ENCODE data around the gene ERH.

Gene ERH

DNA sequence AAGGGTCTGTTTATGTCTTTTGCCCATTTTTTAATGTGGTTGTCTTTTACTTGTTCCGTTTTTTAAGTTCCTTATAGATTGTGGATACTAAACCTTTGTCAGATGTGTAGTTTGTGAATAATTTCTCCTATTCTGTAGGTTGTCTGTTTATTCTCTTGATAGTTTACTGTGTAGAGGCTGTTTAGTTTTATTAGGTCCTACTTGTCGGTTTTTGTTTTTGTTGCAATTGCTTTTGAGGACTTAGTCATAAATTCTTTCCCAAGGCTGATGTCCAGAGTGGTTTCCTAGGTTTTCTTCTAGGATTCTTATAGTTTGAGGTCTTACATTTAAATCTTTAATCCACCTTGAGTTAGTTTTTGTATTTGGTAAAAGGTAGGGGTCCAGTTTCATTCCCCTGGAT lies 34.3 kb upstream of the ERH start:
- TF ChIP-seq POLR2AphosphoS5 (IDR thresholded peaks at IDR 0.05; ENCODE audit: low read depth, low read length) (no peak), FOXP2 (optimal IDR thresholded peaks at IDR 0.05; ENCODE audit: borderline replicate concordance, extremely low read depth, extremely low read length, insufficient read depth) (no peak), SIN3A (IDR thresholded peaks at IDR 0.05; ENCODE audit: borderline replicate concordance, insufficient read depth, low read length) (no peak), TAF1 (IDR thresholded peaks at IDR 0.05; ENCODE audit: borderline replicate concordance, insufficient read depth, low read length) (no peak)
- TF ChIP-seq, protein P1, sequence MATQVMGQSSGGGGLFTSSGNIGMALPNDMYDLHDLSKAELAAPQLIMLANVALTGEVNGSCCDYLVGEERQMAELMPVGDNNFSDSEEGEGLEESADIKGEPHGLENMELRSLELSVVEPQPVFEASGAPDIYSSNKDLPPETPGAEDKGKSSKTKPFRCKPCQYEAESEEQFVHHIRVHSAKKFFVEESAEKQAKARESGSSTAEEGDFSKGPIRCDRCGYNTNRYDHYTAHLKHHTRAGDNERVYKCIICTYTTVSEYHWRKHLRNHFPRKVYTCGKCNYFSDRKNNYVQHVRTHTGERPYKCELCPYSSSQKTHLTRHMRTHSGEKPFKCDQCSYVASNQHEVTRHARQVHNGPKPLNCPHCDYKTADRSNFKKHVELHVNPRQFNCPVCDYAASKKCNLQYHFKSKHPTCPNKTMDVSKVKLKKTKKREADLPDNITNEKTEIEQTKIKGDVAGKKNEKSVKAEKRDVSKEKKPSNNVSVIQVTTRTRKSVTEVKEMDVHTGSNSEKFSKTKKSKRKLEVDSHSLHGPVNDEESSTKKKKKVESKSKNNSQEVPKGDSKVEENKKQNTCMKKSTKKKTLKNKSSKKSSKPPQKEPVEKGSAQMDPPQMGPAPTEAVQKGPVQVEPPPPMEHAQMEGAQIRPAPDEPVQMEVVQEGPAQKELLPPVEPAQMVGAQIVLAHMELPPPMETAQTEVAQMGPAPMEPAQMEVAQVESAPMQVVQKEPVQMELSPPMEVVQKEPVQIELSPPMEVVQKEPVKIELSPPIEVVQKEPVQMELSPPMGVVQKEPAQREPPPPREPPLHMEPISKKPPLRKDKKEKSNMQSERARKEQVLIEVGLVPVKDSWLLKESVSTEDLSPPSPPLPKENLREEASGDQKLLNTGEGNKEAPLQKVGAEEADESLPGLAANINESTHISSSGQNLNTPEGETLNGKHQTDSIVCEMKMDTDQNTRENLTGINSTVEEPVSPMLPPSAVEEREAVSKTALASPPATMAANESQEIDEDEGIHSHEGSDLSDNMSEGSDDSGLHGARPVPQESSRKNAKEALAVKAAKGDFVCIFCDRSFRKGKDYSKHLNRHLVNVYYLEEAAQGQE (IDR thresholded peaks at IDR 0.05; ENCODE audit: insufficient read depth in 1 of 2, low read depth in 2 of 2, low read length in 2 of 2): no peak

DNA sequence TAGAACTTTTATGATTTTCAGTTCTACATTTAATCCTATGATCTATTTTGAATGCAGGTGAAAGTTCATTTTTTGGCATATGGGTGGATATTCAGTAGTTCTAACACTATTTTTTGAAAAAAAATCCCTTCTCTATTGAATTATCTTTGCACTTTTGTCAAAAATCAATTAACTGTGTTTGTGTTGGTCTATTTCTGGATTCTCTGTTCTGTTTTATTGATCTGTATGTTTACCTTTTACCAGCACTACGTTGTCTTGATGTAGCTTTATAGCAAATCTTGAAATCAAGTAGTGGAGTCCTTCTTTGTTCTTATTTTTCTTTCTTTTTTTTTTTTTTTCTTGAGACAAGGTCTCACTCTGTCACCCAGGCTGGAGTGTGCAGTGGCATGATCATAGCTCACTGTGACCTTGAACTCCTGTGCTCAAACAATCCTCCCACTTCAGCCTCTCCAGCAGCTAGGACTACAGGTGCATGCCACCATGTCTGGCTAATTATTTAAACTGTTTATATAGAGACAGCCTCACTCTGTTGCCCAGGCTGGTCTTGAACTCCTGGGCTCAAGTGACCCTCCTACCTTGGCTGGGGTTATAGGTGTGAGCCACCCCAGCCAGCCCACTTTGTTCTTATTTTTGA lies 32.3 kb upstream of the ERH start:
- no peak for TF ChIP-seq FOXP2 (optimal IDR thresholded peaks at IDR 0.05; ENCODE audit: borderline replicate concordance, extremely low read depth, extremely low read length, insufficient read depth)

DNA sequence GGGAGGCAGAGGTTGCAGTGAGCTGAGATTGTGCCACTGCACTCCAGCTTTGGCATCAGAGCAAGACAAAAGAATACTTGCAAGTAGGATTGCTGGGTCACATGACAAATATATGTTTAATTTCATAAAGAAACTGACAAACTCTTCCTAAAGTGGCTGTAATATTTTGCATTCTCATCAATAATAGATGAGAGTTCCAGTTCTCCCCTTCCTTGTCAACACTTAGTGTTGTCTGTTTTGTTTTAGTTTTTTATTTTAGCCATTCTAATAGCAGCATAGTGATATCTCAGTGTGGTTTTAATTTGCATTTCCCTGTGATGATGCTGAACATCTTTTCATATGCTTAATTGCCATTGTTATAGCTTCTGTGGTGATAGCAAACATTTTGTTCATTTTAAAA lies 31.5 kb upstream of the ERH start:
- TF ChIP-seq SIN3A (IDR thresholded peaks at IDR 0.05; ENCODE audit: borderline replicate concordance, insufficient read depth, low read length): no peak
- TF ChIP-seq TAF1 (IDR thresholded peaks at IDR 0.05; ENCODE audit: borderline replicate concordance, insufficient read depth, low read length): no peak
- TF ChIP-seq, protein P1 (IDR thresholded peaks at IDR 0.05; ENCODE audit: insufficient read depth in 1 of 2, low read depth in 2 of 2, low read length in 2 of 2): no peak
- no peak for TF ChIP-seq POLR2AphosphoS5 (IDR thresholded peaks at IDR 0.05; ENCODE audit: low read depth, low read length)
- no peak for TF ChIP-seq FOXP2 (optimal IDR thresholded peaks at IDR 0.05; ENCODE audit: borderline replicate concordance, extremely low read depth, extremely low read length, insufficient read depth)

DNA sequence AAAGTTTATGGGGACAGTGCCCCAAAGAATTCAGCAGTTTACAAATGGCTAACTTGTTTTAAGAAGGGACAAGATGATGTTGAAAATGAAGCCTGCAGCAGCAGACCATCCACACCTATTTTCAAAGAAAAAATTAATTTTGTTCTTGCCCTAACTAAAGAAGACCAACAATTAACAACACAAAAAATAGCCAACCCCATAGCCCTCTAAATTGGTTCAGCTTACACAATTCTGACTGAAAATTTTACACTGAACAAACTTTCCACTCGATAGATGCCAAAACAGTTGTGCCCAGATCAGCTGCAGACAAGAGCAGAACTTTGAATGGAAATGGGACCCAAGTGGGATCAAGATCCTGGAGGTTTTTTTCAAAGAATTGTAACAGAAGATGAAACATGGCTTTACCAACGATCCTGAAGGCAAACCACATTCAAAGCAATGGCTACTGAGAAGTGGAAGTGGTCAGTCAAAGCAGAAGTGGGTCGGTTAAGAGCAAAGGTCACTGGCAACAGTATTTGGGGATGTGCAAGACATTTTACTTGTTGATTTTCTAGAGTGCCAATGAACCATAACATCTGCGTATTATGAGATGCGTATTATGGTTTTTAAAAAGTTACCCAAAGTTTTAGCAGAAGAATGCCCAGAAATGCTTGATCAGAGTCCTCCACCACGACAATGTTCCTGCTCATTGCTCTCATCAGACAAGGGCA lies 30.3 kb upstream of the ERH start:
- TF ChIP-seq SIN3A (IDR thresholded peaks at IDR 0.05; ENCODE audit: borderline replicate concordance, insufficient read depth, low read length) (no peak), POLR2AphosphoS5 (IDR thresholded peaks at IDR 0.05; ENCODE audit: low read depth, low read length) (no peak), TAF1 (IDR thresholded peaks at IDR 0.05; ENCODE audit: borderline replicate concordance, insufficient read depth, low read length) (no peak), FOXP2 (optimal IDR thresholded peaks at IDR 0.05; ENCODE audit: borderline replicate concordance, extremely low read depth, extremely low read length, insufficient read depth) (no peak)
- TF ChIP-seq, protein P1 (IDR thresholded peaks at IDR 0.05; ENCODE audit: insufficient read depth in 1 of 2, low read depth in 2 of 2, low read length in 2 of 2): no peak

DNA sequence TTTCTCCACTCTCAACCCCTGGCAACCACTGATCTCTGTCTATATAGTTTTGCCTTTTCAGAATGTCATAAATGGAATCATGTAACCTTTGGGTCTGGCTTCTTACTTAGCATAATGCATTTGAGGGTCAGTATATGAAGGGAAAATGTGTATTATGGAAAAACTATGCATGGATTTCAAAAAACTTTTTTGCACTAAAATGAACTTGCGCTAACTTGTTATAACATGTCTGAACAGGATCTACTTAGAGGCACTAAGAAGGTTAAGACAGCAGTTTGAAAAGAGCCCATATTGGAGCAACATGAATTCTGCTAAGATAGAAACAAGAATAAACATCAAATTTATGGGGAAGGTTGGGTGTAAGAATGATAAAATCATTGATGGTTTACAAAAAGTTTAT lies 29.5 kb upstream of the ERH start:
- TF ChIP-seq FOXP2 (optimal IDR thresholded peaks at IDR 0.05; ENCODE audit: borderline replicate concordance, extremely low read depth, extremely low read length, insufficient read depth): no peak

DNA sequence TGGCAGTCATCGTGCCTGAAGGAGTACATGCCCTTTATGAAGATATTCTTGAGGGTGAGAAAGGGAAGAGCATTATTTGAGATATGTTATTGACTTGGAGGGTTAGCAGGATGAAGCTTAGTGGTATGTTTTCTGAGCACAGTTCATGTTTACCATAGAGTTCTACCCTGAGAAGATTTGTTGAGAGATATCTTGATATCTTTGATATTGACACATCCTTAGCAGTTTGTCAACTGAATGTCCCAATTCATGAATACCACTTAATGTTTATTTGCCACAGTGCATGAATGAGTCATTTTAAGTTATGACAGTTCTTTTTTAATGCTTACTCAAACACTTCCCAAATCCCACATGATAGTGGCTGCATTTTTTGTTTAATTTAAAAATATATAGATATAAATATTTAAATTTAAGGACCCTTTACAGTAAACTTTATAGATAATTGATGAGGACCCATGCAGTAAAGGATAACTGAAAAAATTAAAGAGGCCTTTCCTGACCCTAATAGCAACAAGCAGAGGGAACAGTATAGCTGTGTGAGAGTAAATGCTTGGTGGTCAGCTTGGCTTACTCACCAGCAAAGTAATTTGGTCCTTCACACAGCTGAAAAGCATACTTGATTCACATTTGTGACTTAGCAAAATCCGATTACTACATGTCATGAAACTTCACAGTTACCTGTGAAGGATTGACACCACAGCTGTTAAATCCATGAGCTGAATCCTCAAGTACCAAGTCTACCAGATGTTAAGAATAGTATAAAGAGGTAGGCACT lies 26.2 kb upstream of the ERH start:
- TF ChIP-seq SIN3A (IDR thresholded peaks at IDR 0.05; ENCODE audit: borderline replicate concordance, insufficient read depth, low read length) (no peak), TAF1 (IDR thresholded peaks at IDR 0.05; ENCODE audit: borderline replicate concordance, insufficient read depth, low read length) (no peak), POLR2AphosphoS5 (IDR thresholded peaks at IDR 0.05; ENCODE audit: low read depth, low read length) (no peak), FOXP2 (optimal IDR thresholded peaks at IDR 0.05; ENCODE audit: borderline replicate concordance, extremely low read depth, extremely low read length, insufficient read depth) (no peak)
- TF ChIP-seq, protein P1 (IDR thresholded peaks at IDR 0.05; ENCODE audit: insufficient read depth in 1 of 2, low read depth in 2 of 2, low read length in 2 of 2): no peak

Data from PFSK-1 (cell line).